ENCODE data around the gene SPEN. TPM values are rescaled to one million over a fixed set of nuclear protein-coding genes. Genes with fewer than 3 reads are reported as not detected.

The SPEN gene
- polyA plus RNA-seq, 1 experiment, result 4.6 TPM

- TF ChIP-seq CTCF (IDR thresholded peaks at IDR 0.05; ENCODE audit: insufficient read depth, low read depth, low read length), result no peak
- no peak overlapping the region for H3K4me3 ChIP-seq (ENCODE audit: low read depth, low read length)
- ChIA-PET POLR2A (no interaction called here), CTCF (interaction anchor here (1.2 to 1.5 kb wide), 3 partner anchors 21 to 197 kb away, joined by 3 to 6 read pairs (median 4); no protein-coding TSS in a partner anchor)
- no peaks in the 10 kb centered on the region for H3K27me3 ChIP-seq (ENCODE audit: control insufficient read depth, insufficient read depth, low read length)
- no peak for DNase-seq (ENCODE audit: low read depth)
- no peaks in the 10 kb centered on the region for H3K36me3 ChIP-seq (ENCODE audit: control insufficient read depth, insufficient read depth, low read length)
Observed at GRCh38 chr1:15988856-15989736, 141.6 kb downstream of the SPEN start.

- no peak overlapping the region for H3K4me3 ChIP-seq (ENCODE audit: low read depth, low read length)
- H3K36me3 ChIP-seq (ENCODE audit: control insufficient read depth, insufficient read depth, low read length), result no peaks in the 10 kb centered on the region
- no peak for TF ChIP-seq CTCF (IDR thresholded peaks at IDR 0.05; ENCODE audit: insufficient read depth, low read depth, low read length)
- ChIA-PET CTCF (interaction anchor here (1.3 to 1.5 kb wide), 2 partner anchors 174 to 198 kb away, joined by 3 to 6 read pairs; no protein-coding TSS in a partner anchor), POLR2A (no interaction called here)
- DNase-seq (ENCODE audit: low read depth), result no peak
- no peaks in the 10 kb centered on the region for H3K27me3 ChIP-seq (ENCODE audit: control insufficient read depth, insufficient read depth, low read length)
Observed at GRCh38 chr1:15989776-15990175, 142.3 kb downstream of the SPEN start.

Small RNAs within 50 kb of the gene (small RNA-seq; reads per million reads assigned to genes)
- gene AL034555.1 (ENCODE audit: insufficient read length, low read depth, low replicate concordance) (not detected), gene AL355994.1 (ENCODE audit: insufficient read length, low read depth, low replicate concordance) (not detected), gene AL355994.5 (ENCODE audit: insufficient read length, low read depth, low replicate concordance) (not detected)

Other genes starting within 250 kb of the SPEN start
- gene DDI2, start 230.2 kb upstream of the SPEN start, polyA plus RNA-seq (2011; rRNA removed), result 5.9 and 6.4 TPM in 2 replicates
- gene PLEKHM2, start 163.4 kb upstream of the SPEN start, polyA plus RNA-seq (2011; rRNA removed), result 37.2 and 58.3 TPM in 2 replicates
- gene SLC25A34, start 111.4 kb upstream of the SPEN start, polyA plus RNA-seq (2011; rRNA removed), result 0.54 and 0.70 TPM in 2 replicates
- gene TMEM82, start 105.2 kb upstream of the SPEN start, polyA plus RNA-seq (2011; rRNA removed), result not detected in 2 replicates
- 147 and 254 TPM in 2 replicates for gene FBLIM1, start 88.9 kb upstream of the SPEN start, polyA plus RNA-seq (2011; rRNA removed)
- gene UQCRHL, start 40.1 kb upstream of the SPEN start, polyA plus RNA-seq (2011; rRNA removed), result 0.56 and 1.3 TPM in 2 replicates
- 23.4 and 43.3 TPM in 2 replicates for gene ZBTB17, start 128.4 kb downstream of the SPEN start, polyA plus RNA-seq (2011; rRNA removed)
- not detected in 2 replicates for gene SRARP, start 156.5 kb downstream of the SPEN start, polyA plus RNA-seq (2011; rRNA removed)
- gene HSPB7, start 170.3 kb downstream of the SPEN start, polyA plus RNA-seq (2011; rRNA removed), result 32.5 and 66.6 TPM in 2 replicates
- gene CLCNKA, start 174.3 kb downstream of the SPEN start, polyA plus RNA-seq (2011; rRNA removed), result 0.20 and 0.28 TPM in 2 replicates
- gene CLCNKB, start 196.1 kb downstream of the SPEN start, polyA plus RNA-seq (2011; rRNA removed), result 0.42 and 0.83 TPM in 2 replicates
- 0.34 and 0.47 TPM in 2 replicates for gene FAM131C, start 225.9 kb downstream of the SPEN start, polyA plus RNA-seq (2011; rRNA removed)